Esophagus squamous epithelium (tissue), 5 donors: Measurements from ENCODE around the gene SPOCK1. TPM values are rescaled to one million over a fixed set of nuclear protein-coding genes. Genes with fewer than 3 reads are reported as not detected.

Source experiments
- DNase-seq: peaks from one replicate; lab custom pipeline; 2025; lab: John Stamatoyannopoulos, UW
- H3K27ac ChIP-seq, 4 donors: fragments of 200-600 bp; sonication (generic); one replicate each; pipeline ENCODE4 v1.5.1; 2016 to 2019; ENCODE audit warnings: mild to moderate bottlenecking in 1 of 4
- H3K27me3 ChIP-seq, 4 donors: fragments of 200-600 bp; sonication (generic); 1 replicate in 3 of 4; 2 replicates in 1 of 4; pipeline versions ENCODE4 v1.5.1 to v1.6.0; 2017 to 2021; ENCODE audit warnings: antibody characterized with exemption in 1 of 4
- H3K36me3 ChIP-seq, 3 donors: fragments of 200-600 bp; sonication (generic); one replicate each; pipeline ENCODE4 v1.5.1; 2016 to 2019
- H3K4me1 ChIP-seq, 3 donors: fragments of 200-600 bp; sonication (generic); one replicate each; pipeline ENCODE4 v1.5.1; 2017 to 2019
- H3K4me3 ChIP-seq, 4 donors: fragments of 200-600 bp; sonication (generic); 1 replicate in 3 of 4; 2 replicates in 1 of 4; pipeline ENCODE4 v1.5.1; 2016 to 2019; ENCODE audit warnings: mild to moderate bottlenecking in 2 of 4, moderate library complexity in 1 of 4
- H3K9me3 ChIP-seq, 3 donors: fragments of 200-600 bp; sonication (generic); one replicate each; pipeline ENCODE4 v1.5.1; 2016 to 2019
- POLR2A ChIP-seq, 4 donors: fragments of 450-650 bp; IDR thresholded peaks; one replicate each; pipeline ENCODE4 v1.6.1; 2017; ENCODE audit warnings: antibody characterized with exemption in 4 of 4, mild to moderate bottlenecking in 4 of 4, moderate library complexity in 3 of 4
- WGBS, 2 donors: methylation state at CpG; one replicate each; pipeline ENCODE4 v1.1.5; 2018; 5-methylcytosine and 5-hydroxymethylcytosine counted together
- intact Hi-C: fragments of 100-400 bp; cut with DNase I; formaldehyde crosslinking; loops from one replicate; pipeline ENCODE4 v1.15.0; 2022
- total RNA-seq, 4 donors: library from RNA; depleted of rRNA; stranded (reverse); fragments of >200 nt; gene quantifications; one replicate each; pipeline ENCODE4 v1.1.0, GENCODE V29; 2016
- TF ChIP-seq, protein P1 (sequence below), 6 experiments: fragments of 450-650 bp in 4 of 6; fragments of 200-600 bp in 2 of 6; sonication (generic) in 2 of 6; IDR thresholded peaks; one replicate each; pipeline ENCODE4 v1.5.1; 2016 to 2019; ENCODE audit warnings: antibody characterized with exemption in 6 of 6, mild to moderate bottlenecking in 4 of 6, moderate library complexity in 4 of 6
- donor health status: DM: yes; HTN: yes; CAD: no.

SPOCK1 gene
- total RNA-seq, 4 donors from 2014 or later, result 0.99 to 21.9 (median 8.1) TPM

DNA sequence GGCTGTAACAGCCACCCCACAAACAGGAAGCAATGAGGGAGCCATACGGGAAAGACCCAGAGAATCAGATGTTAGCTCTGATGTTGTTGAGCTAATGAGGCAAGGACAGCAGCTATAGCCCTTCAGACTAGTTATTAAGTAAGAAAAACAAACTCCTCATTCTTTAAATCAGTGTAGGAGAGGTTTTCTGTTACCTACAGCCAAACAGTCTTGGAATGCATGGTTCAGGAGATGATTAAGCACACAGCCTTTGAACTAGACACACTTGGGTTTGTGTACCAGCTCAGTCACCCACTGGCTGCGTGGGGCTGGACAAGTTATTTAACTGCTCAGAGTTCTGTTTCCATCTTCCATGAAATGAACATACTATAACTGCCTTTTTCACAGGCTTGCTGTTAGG is 68.1 kb downstream of the SPOCK1 start:
- no peaks in the 10 kb centered on the region for H3K36me3 ChIP-seq
- no peak overlapping the region for H3K27ac ChIP-seq
- intact Hi-C loops, result no loop called here
- no peaks in the 10 kb centered on the region for H3K27me3 ChIP-seq
- DNase-seq, result no peak
- WGBS, 2 donors, result 39 to 67% methylated on average over 1 to 2 of the region's 2 CpGs
- H3K9me3 ChIP-seq, result no peaks in the 10 kb centered on the region
- TF ChIP-seq, protein P1, sequence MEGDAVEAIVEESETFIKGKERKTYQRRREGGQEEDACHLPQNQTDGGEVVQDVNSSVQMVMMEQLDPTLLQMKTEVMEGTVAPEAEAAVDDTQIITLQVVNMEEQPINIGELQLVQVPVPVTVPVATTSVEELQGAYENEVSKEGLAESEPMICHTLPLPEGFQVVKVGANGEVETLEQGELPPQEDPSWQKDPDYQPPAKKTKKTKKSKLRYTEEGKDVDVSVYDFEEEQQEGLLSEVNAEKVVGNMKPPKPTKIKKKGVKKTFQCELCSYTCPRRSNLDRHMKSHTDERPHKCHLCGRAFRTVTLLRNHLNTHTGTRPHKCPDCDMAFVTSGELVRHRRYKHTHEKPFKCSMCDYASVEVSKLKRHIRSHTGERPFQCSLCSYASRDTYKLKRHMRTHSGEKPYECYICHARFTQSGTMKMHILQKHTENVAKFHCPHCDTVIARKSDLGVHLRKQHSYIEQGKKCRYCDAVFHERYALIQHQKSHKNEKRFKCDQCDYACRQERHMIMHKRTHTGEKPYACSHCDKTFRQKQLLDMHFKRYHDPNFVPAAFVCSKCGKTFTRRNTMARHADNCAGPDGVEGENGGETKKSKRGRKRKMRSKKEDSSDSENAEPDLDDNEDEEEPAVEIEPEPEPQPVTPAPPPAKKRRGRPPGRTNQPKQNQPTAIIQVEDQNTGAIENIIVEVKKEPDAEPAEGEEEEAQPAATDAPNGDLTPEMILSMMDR (IDR thresholded peaks at IDR 0.05), result no peak
- TF ChIP-seq POLR2A (IDR thresholded peaks at IDR 0.05), result no peak
- no peaks in the 10 kb centered on the region for H3K4me1 ChIP-seq
- H3K4me3 ChIP-seq, result no peak overlapping the region

DNA sequence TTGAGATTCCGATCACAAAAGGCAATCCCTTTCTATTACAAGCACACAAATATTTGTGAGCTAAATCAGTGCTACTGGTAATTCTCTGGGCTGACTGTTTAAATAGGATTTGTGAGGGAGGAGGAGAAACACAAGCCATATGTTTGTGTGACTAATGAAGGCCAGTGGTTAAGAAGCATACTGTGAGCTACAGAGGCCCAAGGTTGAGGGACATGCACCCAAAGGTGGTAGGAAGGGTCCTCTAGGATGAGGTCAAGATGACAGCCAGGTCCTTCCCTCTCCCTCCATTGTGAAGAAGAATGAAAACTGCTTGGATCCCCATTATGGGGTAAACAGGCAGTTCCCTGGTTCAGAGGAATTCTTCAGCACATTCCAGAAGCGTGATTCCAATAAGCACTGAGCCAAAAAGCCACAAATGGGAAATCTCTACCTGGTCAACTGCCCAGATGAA is 83.9 kb downstream of the SPOCK1 start:
- H3K27ac ChIP-seq, result no peak overlapping the region
- 58 to 66% methylated on average over 2 of the region's 2 CpGs for WGBS, 2 donors
- TF ChIP-seq, protein P1 (IDR thresholded peaks at IDR 0.05), result no peak

DNA sequence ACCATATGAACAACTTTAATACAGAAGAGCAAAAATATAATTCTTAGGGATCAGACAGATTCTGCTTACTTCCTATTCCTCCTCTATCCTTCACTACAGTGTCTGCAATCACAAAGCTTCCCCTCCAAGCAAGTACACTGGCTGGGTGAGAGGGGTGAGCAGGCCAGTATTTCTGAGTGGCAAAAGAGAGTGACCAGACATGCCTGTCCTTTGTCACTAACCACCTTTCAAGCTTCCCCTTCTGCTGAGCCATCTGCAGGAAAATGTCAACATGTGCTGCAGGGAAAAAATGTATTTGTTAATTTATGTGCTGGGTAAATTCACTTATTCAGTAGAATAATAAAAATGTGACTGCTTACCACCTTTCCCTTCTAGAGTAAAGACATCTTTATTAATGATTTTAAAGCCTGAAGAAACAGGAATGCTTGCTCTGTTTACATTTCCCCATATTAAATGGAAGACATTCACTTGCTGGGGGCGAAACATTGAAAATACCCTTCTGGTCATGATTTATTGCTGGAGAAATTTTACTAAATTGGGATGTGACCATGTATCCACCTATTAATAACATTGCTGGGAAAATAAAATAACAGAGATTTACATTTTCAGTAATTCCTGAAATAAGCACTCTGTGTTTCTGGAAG is 84.9 kb downstream of the SPOCK1 start:
- intact Hi-C loops, result no loop called here
- TF ChIP-seq, protein P1 (IDR thresholded peaks at IDR 0.05), result no peak
- TF ChIP-seq POLR2A (IDR thresholded peaks at IDR 0.05), result no peak
- Histone ChIP-seq H3K36me3 (no peaks in the 10 kb centered on the region), H3K9me3 (no peaks in the 10 kb centered on the region), H3K27me3 (no peaks in the 10 kb centered on the region), H3K27ac (no peak overlapping the region), H3K4me1 (no peaks in the 10 kb centered on the region), H3K4me3 (no peak overlapping the region)
- no peak for DNase-seq
- 44 to 48% methylated on average over 1 of the region's 1 CpG for WGBS, 2 donors

More for the DNA sequence above, 83.9 kb downstream of the SPOCK1 start:
- intact Hi-C loops, result no loop called here
- DNase-seq, result no peak
- H3K4me1 ChIP-seq, result no peaks in the 10 kb centered on the region
- H3K27me3 ChIP-seq, result no peaks in the 10 kb centered on the region
- H3K9me3 ChIP-seq, result no peaks in the 10 kb centered on the region
- no peaks in the 10 kb centered on the region for H3K36me3 ChIP-seq
- no peak overlapping the region for H3K4me3 ChIP-seq

DNA sequence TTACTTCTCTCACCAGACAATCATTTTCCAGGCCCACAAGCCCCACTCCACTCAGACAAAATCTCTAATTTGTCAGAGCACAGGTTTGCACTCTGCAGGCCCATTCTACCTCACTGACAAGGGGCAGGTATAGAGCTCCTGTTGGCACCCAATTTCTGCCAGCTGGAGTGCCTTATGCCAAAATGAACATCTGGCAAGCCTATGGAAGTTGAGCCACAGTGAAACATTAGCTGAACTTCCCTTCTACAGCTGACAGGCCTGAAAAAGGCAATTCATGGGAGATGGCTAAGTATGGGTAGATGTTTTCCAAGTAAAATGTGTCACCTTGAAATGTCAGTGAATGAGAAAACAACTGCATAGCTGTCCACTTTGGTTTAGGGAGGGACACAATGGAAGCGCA is 87.0 kb downstream of the SPOCK1 start:
- no peaks in the 10 kb centered on the region for H3K36me3 ChIP-seq
- intact Hi-C loops, result no loop called here
- no peaks in the 10 kb centered on the region for H3K9me3 ChIP-seq
- 78 to 88% methylated on average over 1 of the region's 1 CpG for WGBS, 2 donors
- TF ChIP-seq POLR2A (IDR thresholded peaks at IDR 0.05), result no peak
- TF ChIP-seq, protein P1 (IDR thresholded peaks at IDR 0.05), result no peak
- H3K27ac ChIP-seq, result no peak overlapping the region
- DNase-seq, result no peak
- H3K27me3 ChIP-seq, result no peaks in the 10 kb centered on the region
- no peak overlapping the region for H3K4me3 ChIP-seq
- H3K4me1 ChIP-seq, result no peaks in the 10 kb centered on the region

DNA sequence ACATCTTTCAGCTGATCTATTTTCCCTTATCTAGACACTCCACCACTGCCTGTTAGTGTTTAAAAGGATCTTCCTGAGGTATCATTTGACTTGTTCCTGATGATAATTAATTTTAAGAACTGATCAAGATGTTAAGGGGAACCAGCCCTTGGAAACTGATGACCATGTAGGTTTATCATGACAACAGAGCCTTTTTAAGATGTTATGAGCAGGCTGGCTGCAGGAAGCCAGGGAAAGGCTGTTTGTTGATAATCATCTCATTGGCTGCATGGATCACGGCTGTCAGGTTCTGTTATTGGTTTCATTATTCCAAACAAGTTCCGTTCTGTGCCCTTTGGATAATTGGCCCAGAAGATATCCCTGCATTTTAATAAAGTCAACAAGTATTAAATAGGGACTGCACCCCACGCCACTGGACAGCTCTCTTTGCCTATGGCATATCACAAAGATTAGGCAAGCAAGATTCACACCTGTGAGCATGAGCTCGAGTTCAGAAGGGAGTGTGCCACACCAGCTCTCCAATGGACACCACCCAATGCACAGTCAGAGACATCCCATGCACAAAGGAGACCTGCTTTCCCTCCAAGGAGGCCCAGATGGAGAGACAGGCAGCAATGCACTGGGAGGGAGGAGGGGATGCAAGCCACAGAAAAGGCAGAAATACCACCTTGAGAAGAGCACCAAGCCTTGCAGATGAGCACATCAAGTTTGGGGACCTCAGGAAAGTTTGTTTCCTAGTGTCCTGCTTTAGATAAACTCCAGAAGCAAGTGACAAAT is 88.7 kb downstream of the SPOCK1 start:
- no peak overlapping the region for H3K4me3 ChIP-seq
- TF ChIP-seq, protein P1 (IDR thresholded peaks at IDR 0.05), result no peak
- TF ChIP-seq POLR2A (IDR thresholded peaks at IDR 0.05), result no peak
- no peaks in the 10 kb centered on the region for H3K27me3 ChIP-seq
- H3K36me3 ChIP-seq, result no peaks in the 10 kb centered on the region
- intact Hi-C loops, result no loop called here
- no peaks in the 10 kb centered on the region for H3K9me3 ChIP-seq
- 56 to 58% methylated on average over 3 of the region's 4 CpGs for WGBS, 2 donors
- no peak for DNase-seq
- H3K4me1 ChIP-seq, result no peaks in the 10 kb centered on the region
- no peak overlapping the region for H3K27ac ChIP-seq
